ENCODE measurements around the gene C1QL4.
A peak's percentile ranks its signal among the peaks of the same experiment; 100 is the strongest.
"Not testable (repeated sequence)": the region's sequence is repeated elsewhere in the genome, so short reads cannot be mapped to it uniquely, and the experiment has no call there.

C1QL4 gene

DNA sequence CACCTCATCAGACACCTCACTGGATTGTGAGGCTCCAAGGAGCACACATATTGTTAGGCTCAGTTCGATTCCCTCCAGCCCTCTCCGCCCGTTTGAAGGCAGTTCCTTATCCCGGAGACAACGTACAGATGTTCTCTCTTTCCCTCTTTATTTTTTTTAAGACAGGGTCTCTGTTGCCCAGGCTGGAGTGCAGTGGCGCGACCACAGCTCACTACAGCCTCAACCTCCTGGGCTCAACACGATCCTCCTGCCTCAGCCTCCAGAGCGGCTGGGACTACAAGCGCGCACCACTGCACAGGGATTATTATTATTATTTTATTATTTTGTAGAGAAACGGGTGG lies 14.7 kb downstream of the C1QL4 start:
- intact Hi-C loops (cut with DNase I): no loop called here
- no peak for DNase-seq

GRCh38 chr12:49320411-49321103 lies 16.4 kb downstream of the C1QL4 start:
- DNase-seq; intact Hi-C loops (cut with DNase I): not testable (repeated sequence)

- DNase-seq; intact Hi-C loops (cut with DNase I): not testable (repeated sequence)
These were observed 19.9 kb downstream of the C1QL4 start for GRCh38 chr12:49317118-49317517.

- DNase-seq: no peak
- intact Hi-C loops (cut with DNase I): no loop called here
These were observed 22.2 kb downstream of the C1QL4 start for GRCh38 chr12:49314811-49315210.

DNA sequence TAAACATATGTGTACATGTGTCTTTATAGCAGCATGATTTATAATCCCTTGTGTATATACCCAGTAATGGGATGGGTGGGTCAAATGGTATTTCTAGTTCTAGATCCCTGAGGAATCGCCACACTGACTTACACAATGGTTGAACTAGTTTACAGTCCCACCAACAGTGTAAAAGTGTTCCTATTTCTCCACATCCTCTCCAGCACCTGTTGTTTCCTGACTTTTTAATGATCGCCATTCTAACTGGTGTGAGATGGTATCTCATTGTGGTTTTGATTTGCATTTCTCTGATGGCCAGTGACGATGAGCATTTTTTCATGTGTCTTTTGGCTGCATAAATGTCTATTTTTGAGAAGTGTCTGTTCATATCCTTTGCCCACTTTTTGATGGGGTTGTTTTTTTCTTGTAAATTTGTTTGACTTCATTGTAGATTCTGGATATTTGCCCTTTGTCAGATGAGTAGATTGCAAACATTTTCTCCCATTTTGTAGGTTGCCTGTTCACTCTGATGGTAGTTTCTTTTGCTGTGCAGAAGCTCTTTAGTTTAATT lies 26.5 kb downstream of the C1QL4 start:
- intact Hi-C loops (cut with DNase I); DNase-seq: not testable (repeated sequence)

DNA sequence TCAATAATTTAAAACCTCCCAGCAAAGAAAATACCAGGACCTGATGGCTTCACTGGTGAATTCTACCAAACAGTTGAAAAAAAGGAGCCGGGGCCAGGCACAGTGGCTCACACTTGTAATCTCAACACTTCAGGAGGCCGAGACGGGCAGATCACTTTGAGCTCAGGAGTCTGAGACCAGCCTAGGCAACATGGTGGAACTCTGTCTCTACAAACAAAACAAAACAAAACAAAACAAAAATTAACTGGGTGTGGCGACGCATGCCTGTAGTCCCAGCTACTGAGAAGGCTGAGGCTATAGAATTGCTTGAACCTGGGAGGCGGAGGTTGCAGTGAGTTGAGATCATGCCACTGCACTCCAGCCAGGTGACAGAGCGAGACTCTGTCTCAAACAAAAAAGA lies 27.6 kb downstream of the C1QL4 start:
- peak in 1 of 42 donors; percentile 10 for DNase-seq
- intact Hi-C loops (cut with DNase I): no loop called here

DNA sequence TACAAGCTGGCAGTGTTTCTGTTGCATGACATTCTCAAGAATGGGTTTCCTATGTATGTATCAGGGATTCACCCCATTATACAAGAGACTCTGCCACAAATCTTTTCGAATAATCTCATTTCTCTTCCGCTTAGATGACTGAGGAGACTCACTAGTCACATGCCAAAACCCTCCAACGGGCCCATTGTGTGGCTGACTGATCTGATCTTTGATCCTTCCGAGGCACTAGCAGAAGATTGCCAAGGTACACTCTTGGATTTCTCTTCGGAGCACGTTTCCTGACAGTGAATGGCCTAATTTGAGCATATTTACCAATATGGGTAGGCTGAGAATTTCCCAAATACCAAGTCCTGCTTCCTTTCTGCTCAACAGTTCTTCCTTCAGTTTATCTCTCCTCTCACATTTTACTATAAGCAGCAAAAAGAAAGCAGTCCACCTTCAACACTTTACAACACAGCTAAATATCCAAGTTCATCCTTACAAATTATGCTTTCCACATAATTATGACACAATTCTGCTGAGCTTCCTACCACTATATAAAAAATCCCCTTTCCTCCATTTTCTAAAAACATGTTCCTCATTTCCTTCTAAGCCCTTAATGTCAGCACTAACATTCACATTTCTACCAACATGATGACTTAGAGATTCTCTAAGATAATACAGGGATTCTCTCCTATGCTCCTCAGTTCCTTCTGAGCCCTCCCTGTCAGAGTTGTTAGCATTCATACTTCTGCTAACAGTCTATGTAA lies 31.1 kb downstream of the C1QL4 start:
- intact Hi-C loops (cut with DNase I): no loop called here
- DNase-seq: no peak

GRCh38 chr12:49304161-49304560 lies 32.8 kb downstream of the C1QL4 start:
- DNase-seq: no peak
- intact Hi-C loops (cut with DNase I): no loop called here

DNA sequence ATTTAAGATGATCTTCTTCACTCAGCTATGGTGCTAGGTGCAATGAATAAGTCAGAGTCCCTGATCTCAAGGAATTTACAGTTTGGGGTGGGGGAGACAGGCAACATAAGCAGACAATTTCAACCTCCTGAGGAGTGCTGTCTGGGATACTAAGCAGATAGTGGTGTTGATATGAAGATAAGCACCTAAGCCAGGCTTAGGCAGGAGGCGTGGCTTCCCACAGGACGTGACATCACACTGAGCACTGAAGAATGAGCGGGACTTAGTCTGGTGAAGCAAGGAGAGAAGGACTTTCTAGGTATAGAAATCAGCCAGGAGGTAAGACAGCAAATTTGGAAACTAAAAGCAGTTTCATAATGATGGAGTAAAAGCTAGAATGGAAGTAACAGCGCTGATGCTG lies 35.2 kb downstream of the C1QL4 start:
- DNase-seq: no peak
- intact Hi-C loops (cut with DNase I): no loop called here

- DNase-seq: no peak
- intact Hi-C loops (cut with DNase I): no loop called here
These were observed 38.8 kb downstream of the C1QL4 start for GRCh38 chr12:49298160-49298559.

GRCh38 chr12:49297695-49298060 lies 39.3 kb downstream of the C1QL4 start:
- intact Hi-C loops (cut with DNase I): no loop called here
- no peak for DNase-seq

- no peak for DNase-seq
- intact Hi-C loops (cut with DNase I): no loop called here
These were observed 39.9 kb downstream of the C1QL4 start for GRCh38 chr12:49296836-49297694.

GRCh38 chr12:49296034-49296835 lies 40.8 kb downstream of the C1QL4 start:
- DNase-seq: peak in 7 of 42 donors; percentile 5 to 55 (median 33)
- intact Hi-C loops (cut with DNase I): no loop called here

GRCh38 chr12:49295082-49295936 lies 41.7 kb downstream of the C1QL4 start, which contains the start of gene PRPH:
Gene PRPH, plus strand, starts transcription at chr12:49295147. Its CDS starts 54 bp downstream, at chr12:49295201.
- peak in 1 of 42 donors; percentile 26 for DNase-seq
- intact Hi-C loops (cut with DNase I): no loop called here

GRCh38 chr12:49294804-49295081 lies 42.2 kb downstream of the C1QL4 start:
- intact Hi-C loops (cut with DNase I): no loop called here
- no peak for DNase-seq

DNA sequence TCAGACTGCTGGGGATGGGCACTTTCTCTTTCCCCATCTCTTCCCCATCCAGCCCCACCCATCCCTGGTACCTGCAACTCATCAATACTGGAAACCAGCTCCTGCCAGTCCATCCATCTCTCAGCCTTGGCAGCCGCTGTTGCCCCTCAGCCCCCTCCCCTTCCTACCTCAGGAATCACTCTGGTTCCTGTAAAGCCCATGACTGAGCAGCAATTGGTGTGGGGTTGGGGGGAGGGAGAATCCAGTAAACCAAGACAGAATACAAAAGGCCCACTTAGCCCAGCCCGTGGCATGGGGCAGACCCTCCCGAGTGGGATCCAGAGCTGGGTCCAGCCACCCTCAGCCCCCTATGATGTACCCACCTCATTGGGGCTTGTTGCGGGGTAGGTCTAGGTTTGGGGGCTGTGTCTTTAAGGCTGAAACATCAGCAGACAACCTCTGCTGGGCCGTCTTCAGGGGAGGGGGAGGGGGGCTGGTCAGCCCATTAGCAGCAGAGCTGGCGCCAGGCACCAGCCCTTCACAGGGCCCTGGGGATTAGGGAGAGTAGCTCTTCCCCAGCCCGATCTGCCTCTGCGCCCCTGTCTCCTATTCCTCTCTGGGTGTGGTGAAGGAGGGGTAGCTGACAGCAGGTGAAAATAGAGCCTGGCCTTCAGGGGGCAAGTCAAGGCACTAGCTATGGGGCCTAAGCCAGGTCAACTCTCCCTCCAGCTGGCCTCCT lies 42.7 kb downstream of the C1QL4 start:
- no peak for DNase-seq
- intact Hi-C loops (cut with DNase I): no loop called here
